RWPE1 (cell line): ENCODE measurements around the gene KCNG1.
A peak's percentile ranks its signal among the peaks of the same experiment; 100 is the strongest.
"Not testable (repeated sequence)": the region's sequence is repeated elsewhere in the genome, so short reads cannot be mapped to it uniquely, and the experiment has no call there.

ENCODE experiments used
- CTCF ChIA-PET: fragments of 350-600 bp; sonication (Branson Sonifier 250); formaldehyde crosslinking; extraction: SDS; loops from one replicate; lab custom pipeline; 2021; lab: Yijun Ruan, JAX
- POLR2A ChIA-PET: fragments of 400-600 bp; formaldehyde crosslinking; extraction: SDS; loops from one replicate; lab custom pipeline; 2020; ENCODE audit warnings: antibody characterized with exemption; ENCODE audit not compliant: low non-redundant PET; lab: Yijun Ruan, JAX
- DNase-seq: peaks from one replicate; pipeline ENCODE4 v3.0.0; 2012; ENCODE audit warnings: low spot score
- H3K27ac ChIP-seq: fragments of 450-650 bp; 2 replicates; pipeline ENCODE4 v1.5.1; 2017
- CTCF ChIP-seq: fragments of 450-650 bp; conservative IDR thresholded peaks from 2 replicates; pipeline ENCODE4 v1.5.1; 2017; ENCODE audit warnings: low read depth, mild to moderate bottlenecking

The KCNG1 gene

GRCh38 chr20:50980071-50980681 lies 42.7 kb downstream of the KCNG1 start:
- ChIA-PET POLR2A (interaction anchor here (1.0 kb wide), 1 partner anchor 22 kb away, joined by 3 read pairs; the partner anchor contains the start of gene DPM1), CTCF (interaction anchor here (0.7 to 3.2 kb wide), 5 partner anchors 9 to 635 kb away, joined by 3 to 22 read pairs (median 3); partner anchors contain the start of gene BCAS4)
- peak overlapping the region; percentile 87 for H3K27ac ChIP-seq
- TF ChIP-seq CTCF = no peak
- peak; percentile 99 for DNase-seq

GRCh38 chr20:50978533-50978932 lies 44.4 kb downstream of the KCNG1 start:
- H3K27ac ChIP-seq = peak overlapping the region; percentile 87
- DNase-seq, POLR2A ChIA-PET, CTCF ChIA-PET: not testable (repeated sequence)

GRCh38 chr20:50977066-50978021 lies 45.6 kb downstream of the KCNG1 start:
- no peak for DNase-seq
- ChIA-PET CTCF (interaction anchor here (0.6 to 0.7 kb wide), 2 partner anchors 12 to 37 kb away, joined by 3 read pairs; no protein-coding TSS in a partner anchor), POLR2A (no interaction called here)
- TF ChIP-seq CTCF = no peak
- no peak overlapping the region for H3K27ac ChIP-seq

GRCh38 chr20:50975701-50976330 lies 47.1 kb downstream of the KCNG1 start:
- H3K27ac ChIP-seq = no peak overlapping the region
- no peak for TF ChIP-seq CTCF
- DNase-seq = no peak
- ChIA-PET CTCF (interaction anchor here (0.7 kb wide), 1 partner anchor 597 kb away, joined by 3 read pairs; no protein-coding TSS in a partner anchor), POLR2A (no interaction called here)

- CTCF ChIA-PET = interaction anchor here (0.6 kb wide), 1 partner anchor 340 kb away, joined by 3 read pairs; no protein-coding TSS in a partner anchor
- DNase-seq = no peak
- POLR2A ChIA-PET = no interaction called here
- H3K27ac ChIP-seq = no peak overlapping the region
- TF ChIP-seq CTCF = no peak
These were observed 53.0 kb downstream of the KCNG1 start for GRCh38 chr20:50969912-50970311.

- CTCF ChIA-PET = interaction anchor here (0.6 kb wide), 1 partner anchor 341 kb away, joined by 3 read pairs; no protein-coding TSS in a partner anchor
- H3K27ac ChIP-seq = no peak overlapping the region
- DNase-seq = no peak
- TF ChIP-seq CTCF = no peak
- POLR2A ChIA-PET = no interaction called here
These were observed 53.5 kb downstream of the KCNG1 start for GRCh38 chr20:50969435-50969834.
